Measurements from ENCODE around the gene P2RX1. TPM values are rescaled to one million over a fixed set of nuclear protein-coding genes. Genes with fewer than 3 reads are reported as not detected.

P2RX1 gene
- total RNA-seq, 1 experiment from 2014 or later: not detected

GRCh38 chr17:3852561-3852960, 63.7 kb downstream of the P2RX1 start:
- intact Hi-C loops (cut with micrococcal nuclease; ENCODE audit: unreplicated experiment): no loop called here
- no peaks in the 10 kb centered on the region for H3K4me1 ChIP-seq (replicated peaks; ENCODE audit: insufficient read depth)
- no peaks in the 10 kb centered on the region for H3K9me3 ChIP-seq (ENCODE audit: insufficient read depth, low read depth)
- no peak overlapping the region for H2AFZ ChIP-seq
- ChIA-PET POLR2A (ENCODE audit: unreplicated experiment) (no interaction called here), CTCF (no interaction called here)
- no peaks in the 10 kb centered on the region for H3F3A ChIP-seq (ENCODE audit: insufficient read depth, low read depth)
- no peaks in the 10 kb centered on the region for H3K27me3 ChIP-seq (ENCODE audit: insufficient read depth, low read depth)
- BruUV-seq (replicated peaks): no TSS peak
- H3K27ac ChIP-seq: no peak overlapping the region
- TF ChIP-seq, protein P1, sequence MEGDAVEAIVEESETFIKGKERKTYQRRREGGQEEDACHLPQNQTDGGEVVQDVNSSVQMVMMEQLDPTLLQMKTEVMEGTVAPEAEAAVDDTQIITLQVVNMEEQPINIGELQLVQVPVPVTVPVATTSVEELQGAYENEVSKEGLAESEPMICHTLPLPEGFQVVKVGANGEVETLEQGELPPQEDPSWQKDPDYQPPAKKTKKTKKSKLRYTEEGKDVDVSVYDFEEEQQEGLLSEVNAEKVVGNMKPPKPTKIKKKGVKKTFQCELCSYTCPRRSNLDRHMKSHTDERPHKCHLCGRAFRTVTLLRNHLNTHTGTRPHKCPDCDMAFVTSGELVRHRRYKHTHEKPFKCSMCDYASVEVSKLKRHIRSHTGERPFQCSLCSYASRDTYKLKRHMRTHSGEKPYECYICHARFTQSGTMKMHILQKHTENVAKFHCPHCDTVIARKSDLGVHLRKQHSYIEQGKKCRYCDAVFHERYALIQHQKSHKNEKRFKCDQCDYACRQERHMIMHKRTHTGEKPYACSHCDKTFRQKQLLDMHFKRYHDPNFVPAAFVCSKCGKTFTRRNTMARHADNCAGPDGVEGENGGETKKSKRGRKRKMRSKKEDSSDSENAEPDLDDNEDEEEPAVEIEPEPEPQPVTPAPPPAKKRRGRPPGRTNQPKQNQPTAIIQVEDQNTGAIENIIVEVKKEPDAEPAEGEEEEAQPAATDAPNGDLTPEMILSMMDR (conservative IDR thresholded peaks at IDR 0.05): no peak
- TF ChIP-seq EZH2 (IDR thresholded peaks at IDR 0.05; ENCODE audit: low read depth): no peak
- H3K36me3 ChIP-seq (ENCODE audit: low read depth): no peaks in the 10 kb centered on the region
- H3K9me2 ChIP-seq (ENCODE audit: insufficient read depth): no peaks in the 10 kb centered on the region
- H3K4me2 ChIP-seq: no peak overlapping the region
- no peaks in the 10 kb centered on the region for H4K20me1 ChIP-seq (ENCODE audit: insufficient read depth)
- H3K4me3 ChIP-seq: no peak overlapping the region
- no peak for DNase-seq
- no peaks in the 10 kb centered on the region for H3K79me2 ChIP-seq (ENCODE audit: low read depth)

DNA sequence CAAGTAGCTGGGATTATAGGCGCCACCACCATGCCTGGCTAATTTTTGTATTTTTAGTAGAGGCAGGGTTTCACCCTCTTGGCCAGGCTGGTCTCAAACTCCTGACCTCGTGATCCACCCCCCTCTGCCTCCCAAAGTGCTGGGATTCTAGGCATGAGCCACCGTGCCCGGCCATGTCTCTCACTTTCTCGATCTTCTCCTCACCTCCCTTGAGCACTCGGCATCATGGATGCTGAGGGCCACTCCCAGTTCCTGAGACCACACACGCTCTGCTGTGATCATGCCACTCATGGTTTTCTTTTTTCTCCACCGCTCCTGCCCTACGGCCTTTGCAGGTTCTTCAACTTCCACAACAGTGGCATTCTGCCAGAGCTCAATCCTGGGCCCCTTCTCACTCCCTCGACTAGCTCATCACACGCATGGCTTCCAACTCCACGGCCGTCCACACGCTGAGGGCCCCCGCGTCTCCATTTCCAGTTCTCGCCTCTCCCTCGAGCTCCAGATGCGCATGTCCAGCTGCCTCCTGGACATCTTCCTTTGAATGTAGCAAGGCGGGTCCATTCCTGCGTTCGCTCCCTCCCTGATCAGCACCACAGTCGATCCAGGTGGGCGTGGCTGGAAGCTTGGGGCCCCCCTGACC, 64.7 kb downstream of the P2RX1 start:
- DNase-seq: no peak
- Histone ChIP-seq H3K9me2 (ENCODE audit: insufficient read depth) (no peaks in the 10 kb centered on the region), H3K36me3 (ENCODE audit: low read depth) (no peaks in the 10 kb centered on the region), H3F3A (ENCODE audit: insufficient read depth, low read depth) (no peaks in the 10 kb centered on the region), H3K79me2 (ENCODE audit: low read depth) (no peaks in the 10 kb centered on the region), H3K4me2 (no peak overlapping the region), H3K27me3 (ENCODE audit: insufficient read depth, low read depth) (no peaks in the 10 kb centered on the region), H3K4me1 (replicated peaks; ENCODE audit: insufficient read depth) (peaks cover 2% of the 10 kb centered on the region; the same call in 1 of the 2 replicates), H3K9me3 (ENCODE audit: insufficient read depth, low read depth) (no peaks in the 10 kb centered on the region), H3K4me3 (no peak overlapping the region), H3K27ac (no peak overlapping the region), H2AFZ (no peak overlapping the region), H4K20me1 (ENCODE audit: insufficient read depth) (no peaks in the 10 kb centered on the region)
- intact Hi-C loops (cut with micrococcal nuclease; ENCODE audit: unreplicated experiment): no loop called here
- TF ChIP-seq, protein P1 (conservative IDR thresholded peaks at IDR 0.05): no peak
- TF ChIP-seq EZH2 (IDR thresholded peaks at IDR 0.05; ENCODE audit: low read depth): no peak
- no TSS peak for BruUV-seq (replicated peaks)
- ChIA-PET CTCF (no interaction called here), POLR2A (ENCODE audit: unreplicated experiment) (no interaction called here)

DNA sequence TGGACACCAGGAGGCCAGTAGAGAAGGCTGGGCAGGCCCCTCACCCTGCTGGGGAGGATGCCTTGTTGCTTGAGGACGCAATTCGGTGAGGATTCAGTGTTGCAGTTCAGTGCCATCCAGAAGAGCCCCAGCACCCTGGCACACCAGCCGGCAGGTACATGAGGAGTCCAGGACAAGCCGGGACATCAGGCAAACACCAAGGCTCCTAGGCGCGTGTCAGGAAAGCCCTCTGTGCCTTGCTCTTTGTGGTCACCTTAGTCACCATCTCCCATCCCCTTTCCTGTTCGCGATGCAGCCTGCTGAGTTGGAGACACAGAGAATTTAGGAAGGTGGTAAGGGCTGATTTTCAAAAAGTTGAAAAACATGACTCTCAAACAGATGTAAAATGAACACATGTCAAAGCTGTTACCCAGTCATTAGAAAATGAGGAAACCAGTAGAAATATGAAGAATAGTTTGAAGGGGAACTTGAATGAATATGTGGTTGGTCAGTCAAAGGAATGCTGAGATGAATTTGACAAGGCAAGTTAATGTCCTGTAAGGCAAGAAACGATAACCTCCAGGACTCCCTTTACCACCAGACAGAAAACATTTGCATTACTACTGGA, 67.9 kb downstream of the P2RX1 start:
- H3F3A ChIP-seq (ENCODE audit: insufficient read depth, low read depth): peaks cover 7% of the 10 kb centered on the region; the same call in 1 of the 2 replicates
- H3K27me3 ChIP-seq (ENCODE audit: insufficient read depth, low read depth): no peaks in the 10 kb centered on the region
- POLR2A ChIA-PET (ENCODE audit: unreplicated experiment): no interaction called here
- H2AFZ ChIP-seq: no peak overlapping the region
- intact Hi-C loops (cut with micrococcal nuclease; ENCODE audit: unreplicated experiment): loop anchor here (5.0 to 10.0 kb wide), 2 partner anchors 44 to 296 kb away; partner anchors contain the start of genes CAMKK1, CYB5D2 and ZZEF1
- no peaks in the 10 kb centered on the region for H3K9me2 ChIP-seq (ENCODE audit: insufficient read depth)
- no peaks in the 10 kb centered on the region for H3K9me3 ChIP-seq (ENCODE audit: insufficient read depth, low read depth)
- no peak overlapping the region for H3K27ac ChIP-seq
- H3K4me1 ChIP-seq (replicated peaks; ENCODE audit: insufficient read depth): peaks cover 10% of the 10 kb centered on the region
- BruUV-seq (replicated peaks): no TSS peak
- TF ChIP-seq, protein P1 (conservative IDR thresholded peaks at IDR 0.05): no peak
- TF ChIP-seq EZH2 (IDR thresholded peaks at IDR 0.05; ENCODE audit: low read depth): no peak
- H3K4me3 ChIP-seq: no peak overlapping the region
- H3K4me2 ChIP-seq: no peak overlapping the region
- CTCF ChIA-PET: interaction anchor here (0.7 kb wide), 1 partner anchor 563 kb away, joined by 5 read pairs; no protein-coding TSS in a partner anchor
- no peak for DNase-seq
- H3K79me2 ChIP-seq (ENCODE audit: low read depth): peaks cover 26% of the 10 kb centered on the region
- H3K36me3 ChIP-seq (ENCODE audit: low read depth): no peaks in the 10 kb centered on the region
- peaks cover 17% of the 10 kb centered on the region; the same call in 1 of the 2 replicates for H4K20me1 ChIP-seq (ENCODE audit: insufficient read depth)

All from PC-9 (cell line).